Keratinocyte (primary cell): ENCODE measurements around the gene PLXNB1. TPM values are rescaled to one million over a fixed set of nuclear protein-coding genes. Genes with fewer than 3 reads are reported as not detected.

Experiments used
- DNase-seq: peaks from one replicate; pipeline ENCODE4 v3.0.0-alpha.2; 2011; ENCODE audit warnings: low read depth, missing footprints, low spot score
- FAIRE-seq: peaks from 2 replicates; lab custom pipeline; 2011; peaks lifted over from hg19 to GRCh38; lab: Jason Lieb, UNC
- H2AFZ ChIP-seq: 2 replicates; pipeline ENCODE4 v1.6.0; 2012; ENCODE audit warnings: low read length, control low read depth, inconsistent platforms; ENCODE audit not compliant: control insufficient read depth
- H3K27ac ChIP-seq: 2 replicates; pipeline ENCODE4 v1.5.1; 2011; ENCODE audit warnings: low read length; ENCODE audit not compliant: control insufficient read depth, insufficient read depth
- H3K27me3 ChIP-seq: 3 replicates; pipeline ENCODE4 v1.6.0; 2011; ENCODE audit warnings: low read length; ENCODE audit not compliant: control insufficient read depth, insufficient read depth; ENCODE audit errors: extremely low read depth
- H3K36me3 ChIP-seq, 2 experiments: 2 replicates in 1 of 2; 3 replicates in 1 of 2; pipeline ENCODE4 v1.5.1; 2011; ENCODE audit warnings: low read length in 2 of 2, mild to moderate bottlenecking in 1 of 2; ENCODE audit not compliant: control insufficient read depth in 2 of 2, insufficient read depth in 2 of 2; ENCODE audit errors: extremely low read depth in 1 of 2
- H3K4me1 ChIP-seq: 3 replicates; pipeline ENCODE4 v1.5.1; 2011; ENCODE audit warnings: low read length; ENCODE audit not compliant: control insufficient read depth, insufficient read depth; ENCODE audit errors: extremely low read depth
- H3K4me2 ChIP-seq: 3 replicates; pipeline ENCODE4 v1.6.0; 2011; ENCODE audit warnings: low read depth, low read length; ENCODE audit not compliant: control insufficient read depth, insufficient read depth; ENCODE audit errors: extremely low read depth
- H3K4me3 ChIP-seq, 3 experiments: fragments of 200-600 bp in 1 of 3; sonication (generic) in 1 of 3; 2 replicates in 2 of 3; 3 replicates in 1 of 3; pipeline ENCODE4 v1.5.1; 2011 to 2016; ENCODE audit warnings: low read length in 3 of 3, mild to moderate bottlenecking in 3 of 3, control low read depth in 2 of 3, inconsistent platforms in 1 of 3, low read depth in 1 of 3, mixed read lengths in 1 of 3, mixed run types in 1 of 3, moderate library complexity in 1 of 3; ENCODE audit not compliant: control insufficient read depth in 2 of 3, insufficient read depth in 2 of 3; ENCODE audit errors: extremely low read depth in 1 of 3
- H3K79me2 ChIP-seq: 2 replicates; pipeline ENCODE4 v1.6.0; 2012; ENCODE audit warnings: low read length; ENCODE audit not compliant: control insufficient read depth, insufficient read depth
- H3K9ac ChIP-seq: 3 replicates; pipeline ENCODE4 v1.6.0; 2011; ENCODE audit warnings: low read length; ENCODE audit not compliant: control insufficient read depth, insufficient read depth; ENCODE audit errors: extremely low read depth
- H3K9me1 ChIP-seq: 3 replicates; pipeline ENCODE4 v1.6.0; 2011; ENCODE audit warnings: low read length; ENCODE audit not compliant: control insufficient read depth, insufficient read depth; ENCODE audit errors: extremely low read depth
- H3K9me3 ChIP-seq: 2 replicates; pipeline ENCODE4 v1.5.1; 2012; ENCODE audit warnings: low read depth, low read length; ENCODE audit not compliant: control insufficient read depth
- H4K20me1 ChIP-seq: 3 replicates; pipeline ENCODE4 v1.6.0; 2011; ENCODE audit warnings: low read length; ENCODE audit not compliant: control insufficient read depth, insufficient read depth; ENCODE audit errors: extremely low read depth
- CTCF ChIP-seq, 3 experiments: IDR thresholded peaks in 1 of 3; conservative IDR thresholded peaks in 1 of 3; optimal IDR thresholded peaks in 1 of 3; 2 replicates in 2 of 3; 3 replicates in 1 of 3; pipeline versions ENCODE3 to v1.5.1; 2011; ENCODE audit warnings: low read length in 3 of 3, mild to moderate bottlenecking in 3 of 3, moderate library complexity in 2 of 3, control low read depth in 1 of 3, inconsistent platforms in 1 of 3; ENCODE audit not compliant: insufficient read depth in 2 of 3; ENCODE audit errors: extremely low read depth in 1 of 3
- EZH2 ChIP-seq: IDR thresholded peaks from one replicate; pipeline ENCODE4 v1.6.1; 2012; ENCODE audit warnings: inconsistent platforms, mild to moderate bottlenecking, low read length, moderate library complexity
- dilution Hi-C: fragments of 300-500 bp; cut with MboI; formaldehyde crosslinking; loops from one replicate; pipeline ENCODE4 v1.7.0; 2020; ENCODE audit warnings: low sequenced_read_pairs; ENCODE audit not compliant: extremely low pct_ligation_motif_present
- polyA plus RNA-seq, 5 experiments: library from polyadenylated mRNA; depleted of rRNA in 3 of 5; stranded (reverse) in 3 of 5; stranded (forward) in 1 of 5; unstranded in 1 of 5; fragments of >200 nt; gene quantifications; 1 replicate in 1 of 5; 2 replicates in 3 of 5; 3 replicates in 1 of 5; pipeline versions ENCODE4 v1.2.1 to v1.2.3, GENCODE V29; 2011 to 2012; ENCODE audit warnings: missing spikeins in 2 of 5, low read depth in 1 of 5, low replicate concordance in 1 of 5

PLXNB1 gene
- polyA plus RNA-seq, 1 donor (not counting 4 experiments of a cell fraction or from before 2014, with no cell fraction given) = 83.0 TPM

- TF ChIP-seq EZH2 (no peak), CTCF (optimal IDR thresholded peaks at IDR 0.05 in 1 of 3, IDR thresholded peaks at IDR 0.05 in 1 of 3, conservative IDR thresholded peaks at IDR 0.05 in 1 of 3; ENCODE audit: extremely low read depth in 1 of 3, insufficient read depth in 2 of 3, low read length in 3 of 3) (no peak)
- H3K9me1 ChIP-seq = no peaks in the 10 kb centered on the region
- peak overlapping the region; percentile 99 for H3K4me2 ChIP-seq
- H2AFZ ChIP-seq = no peak overlapping the region
- H3K27ac ChIP-seq = peak overlapping the region; percentile 69
- dilution Hi-C loops = loop anchor here (25.0 kb wide), 1 partner anchor 165 kb away; no protein-coding TSS in a partner anchor
- peaks cover 21% of the 10 kb centered on the region for H4K20me1 ChIP-seq
- H3K4me1 ChIP-seq = peaks cover 64% of the 10 kb centered on the region
- no peaks in the 10 kb centered on the region for H3K27me3 ChIP-seq
- DNase-seq (no peak), FAIRE-seq (peak; percentile 32)
- peak overlapping the region; percentile 79 for H3K9ac ChIP-seq
- H3K79me2 ChIP-seq = peaks cover 71% of the 10 kb centered on the region
- no peaks in the 10 kb centered on the region for H3K9me3 ChIP-seq
- peaks cover 19 to 26% of the 10 kb centered on the region in 2 experiments for H3K36me3 ChIP-seq
- H3K4me3 ChIP-seq = peak overlapping the region; percentile 63 to 67 (median 66)
Measured at GRCh38 chr3:48426944-48427629, 2.8 kb downstream of the PLXNB1 start.

- H3K27me3 ChIP-seq = no peaks in the 10 kb centered on the region
- H3K4me3 ChIP-seq = peak overlapping the region; percentile 0 to 66 (median 63)
- dilution Hi-C loops = loop anchor here (25.0 kb wide), 1 partner anchor 164 kb away; no protein-coding TSS in a partner anchor
- peak overlapping the region; percentile 79 for H3K9ac ChIP-seq
- peaks cover 24 to 26% of the 10 kb centered on the region in 2 experiments for H3K36me3 ChIP-seq
- H3K9me1 ChIP-seq = no peaks in the 10 kb centered on the region
- no peak overlapping the region for H2AFZ ChIP-seq
- peaks cover 59% of the 10 kb centered on the region for H3K4me1 ChIP-seq
- no peak for FAIRE-seq
- DNase-seq = no peak
- H3K4me2 ChIP-seq = peak overlapping the region; percentile 99
- H3K79me2 ChIP-seq = peaks cover 77% of the 10 kb centered on the region
- H3K9me3 ChIP-seq = no peaks in the 10 kb centered on the region
- peak overlapping the region; percentile 69 for H3K27ac ChIP-seq
- peaks cover 21% of the 10 kb centered on the region for H4K20me1 ChIP-seq
- TF ChIP-seq EZH2 (no peak), CTCF (optimal IDR thresholded peaks at IDR 0.05 in 1 of 3, IDR thresholded peaks at IDR 0.05 in 1 of 3, conservative IDR thresholded peaks at IDR 0.05 in 1 of 3; ENCODE audit: extremely low read depth in 1 of 3, insufficient read depth in 2 of 3, low read length in 3 of 3) (no peak)
Measured at GRCh38 chr3:48426401-48426909, 3.4 kb downstream of the PLXNB1 start.
